ENCODE results near the gene HNRNPA0.
A peak's percentile ranks its signal among the peaks of the same experiment; 100 is the strongest.

DNA sequence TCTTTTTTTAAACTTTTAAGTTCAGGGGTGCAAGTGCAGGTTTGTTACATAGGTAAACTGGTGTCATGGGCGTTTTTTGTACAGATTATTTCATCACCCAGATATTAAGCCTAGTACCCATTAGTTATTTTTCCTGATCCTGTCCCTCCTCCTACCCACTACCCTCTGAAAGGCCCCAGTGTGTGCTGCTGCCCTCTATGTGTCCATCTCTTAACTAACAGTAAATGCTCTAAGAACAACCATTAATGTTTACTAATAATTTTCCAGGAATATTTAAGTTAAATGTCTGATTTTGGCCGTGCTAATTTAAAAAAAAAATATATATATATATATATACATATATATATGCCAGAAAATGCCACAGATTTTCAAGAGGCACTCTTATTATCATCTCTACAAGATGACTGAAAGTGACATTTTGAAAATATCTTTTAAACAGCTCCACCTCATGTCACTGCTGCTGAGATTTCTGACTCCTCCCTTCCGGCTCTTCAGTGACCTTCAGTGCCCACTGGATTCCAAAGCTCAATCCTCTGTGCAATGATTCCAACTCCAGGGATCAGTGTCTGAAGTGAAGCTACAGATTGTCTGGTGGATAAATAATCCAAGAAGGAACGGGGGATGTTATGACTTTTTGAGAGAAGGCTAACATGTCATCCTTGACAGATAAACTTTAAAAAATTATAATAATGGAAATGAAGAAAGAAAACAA is 46.7 kb upstream of the HNRNPA0 start:
- TF ChIP-seq, protein P1, sequence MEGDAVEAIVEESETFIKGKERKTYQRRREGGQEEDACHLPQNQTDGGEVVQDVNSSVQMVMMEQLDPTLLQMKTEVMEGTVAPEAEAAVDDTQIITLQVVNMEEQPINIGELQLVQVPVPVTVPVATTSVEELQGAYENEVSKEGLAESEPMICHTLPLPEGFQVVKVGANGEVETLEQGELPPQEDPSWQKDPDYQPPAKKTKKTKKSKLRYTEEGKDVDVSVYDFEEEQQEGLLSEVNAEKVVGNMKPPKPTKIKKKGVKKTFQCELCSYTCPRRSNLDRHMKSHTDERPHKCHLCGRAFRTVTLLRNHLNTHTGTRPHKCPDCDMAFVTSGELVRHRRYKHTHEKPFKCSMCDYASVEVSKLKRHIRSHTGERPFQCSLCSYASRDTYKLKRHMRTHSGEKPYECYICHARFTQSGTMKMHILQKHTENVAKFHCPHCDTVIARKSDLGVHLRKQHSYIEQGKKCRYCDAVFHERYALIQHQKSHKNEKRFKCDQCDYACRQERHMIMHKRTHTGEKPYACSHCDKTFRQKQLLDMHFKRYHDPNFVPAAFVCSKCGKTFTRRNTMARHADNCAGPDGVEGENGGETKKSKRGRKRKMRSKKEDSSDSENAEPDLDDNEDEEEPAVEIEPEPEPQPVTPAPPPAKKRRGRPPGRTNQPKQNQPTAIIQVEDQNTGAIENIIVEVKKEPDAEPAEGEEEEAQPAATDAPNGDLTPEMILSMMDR (IDR thresholded peaks at IDR 0.05), result peak in 2 of 12 donors; percentile 23 to 28
- TF ChIP-seq POLR2A (IDR thresholded peaks at IDR 0.05), result no peak
